GM19468 (cell line): ENCODE data around the gene ENO3.
A peak's percentile ranks its signal among the peaks of the same experiment; 100 is the strongest.

Source experiments
- ATAC-seq: cut with Tn5 transposase; IDR thresholded peaks from one replicate; pipeline ENCODE4 v1.9.1; 2021; ENCODE audit warnings: mild to moderate bottlenecking, moderate library complexity, moderate number of reproducible peaks; ENCODE audit not compliant: unreplicated experiment; ENCODE audit errors: extremely low read depth

ENO3 gene

GRCh38 chr17:4969551-4970173, 18.7 kb downstream of the ENO3 start:
- ATAC-seq: no peak

- no peak for ATAC-seq
These were observed 19.4 kb downstream of the ENO3 start for GRCh38 chr17:4970273-4970672.

GRCh38 chr17:4971826-4972225, 20.9 kb downstream of the ENO3 start:
- ATAC-seq: no peak

GRCh38 chr17:4972322-4972721, 21.4 kb downstream of the ENO3 start:
- ATAC-seq: no peak

- ATAC-seq: no peak
These were observed 21.8 kb downstream of the ENO3 start for GRCh38 chr17:4972752-4973151.

- ATAC-seq: no peak
These were observed 22.6 kb downstream of the ENO3 start for GRCh38 chr17:4973256-4974114.

GRCh38 chr17:4974115-4974670, 23.3 kb downstream of the ENO3 start:
- ATAC-seq: no peak

- ATAC-seq: no peak
These were observed 27.8 kb downstream of the ENO3 start for GRCh38 chr17:4978726-4979125.

- ATAC-seq: no peak
These were observed 29.8 kb downstream of the ENO3 start for GRCh38 chr17:4980644-4981216.

GRCh38 chr17:4982305-4982704, 31.4 kb downstream of the ENO3 start:
- no peak for ATAC-seq

- no peak for ATAC-seq
These were observed 35.5 kb downstream of the ENO3 start for GRCh38 chr17:4986403-4986802.

- no peak for ATAC-seq
These were observed 36.2 kb downstream of the ENO3 start, which contains the start of gene CAMTA2 for GRCh38 chr17:4986951-4987766. Gene CAMTA2, minus strand, starts transcription at chr17:4987675. Its CDS starts 1,453 bp downstream, at chr17:4986222.

- no peak for ATAC-seq
These were observed 37.0 kb downstream of the ENO3 start for GRCh38 chr17:4987767-4988567.

GRCh38 chr17:4994081-4994595, 43.2 kb downstream of the ENO3 start:
- no peak for ATAC-seq

GRCh38 chr17:4997302-4998026, 46.5 kb downstream of the ENO3 start, which contains the start of the genes INCA1 and KIF1C:
Gene INCA1, minus strand, starts transcription at chr17:4997522. Its CDS starts 3,085 bp downstream, at chr17:4994437.
Gene KIF1C, plus strand, starts transcription at chr17:4997950. Its CDS starts 2,297 bp downstream, at chr17:5000247.
- ATAC-seq: peak; percentile 85

GRCh38 chr17:4998027-4998731, 47.3 kb downstream of the ENO3 start:
- no peak for ATAC-seq

GRCh38 chr17:4998732-4999429, 48.0 kb downstream of the ENO3 start:
- no peak for ATAC-seq
